HG02571 (cell line): ENCODE results near the gene OSBPL8.
"Not testable (repeated sequence)": the region's sequence is repeated elsewhere in the genome, so short reads cannot be mapped to it uniquely, and the experiment has no call there.

ENCODE experiments used
- ATAC-seq: cut with Tn5 transposase; IDR thresholded peaks from one replicate; pipeline ENCODE4 v1.9.1; 2021; ENCODE audit warnings: mild to moderate bottlenecking, moderate library complexity; ENCODE audit not compliant: unreplicated experiment

OSBPL8 gene

DNA sequence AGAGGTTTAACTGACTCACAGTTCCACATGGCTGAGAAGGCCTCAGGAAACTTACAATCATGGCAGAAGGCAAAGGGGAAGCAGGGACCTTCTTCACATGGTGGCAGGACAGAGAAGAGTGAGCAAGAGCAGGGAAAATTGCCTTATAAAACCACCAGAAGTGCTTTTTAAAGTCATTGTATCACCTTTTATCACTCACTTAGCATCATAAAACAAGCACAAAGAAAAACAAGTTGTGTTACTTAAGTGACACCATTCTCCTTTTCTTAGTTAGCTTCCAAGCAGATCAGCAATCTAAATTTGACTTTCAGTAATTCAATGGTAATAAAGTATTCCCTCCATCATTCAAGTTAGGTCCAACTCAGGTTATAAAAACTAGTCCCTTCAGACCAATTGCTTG lies 28.5 kb downstream of the OSBPL8 start:
- ATAC-seq: no peak

DNA sequence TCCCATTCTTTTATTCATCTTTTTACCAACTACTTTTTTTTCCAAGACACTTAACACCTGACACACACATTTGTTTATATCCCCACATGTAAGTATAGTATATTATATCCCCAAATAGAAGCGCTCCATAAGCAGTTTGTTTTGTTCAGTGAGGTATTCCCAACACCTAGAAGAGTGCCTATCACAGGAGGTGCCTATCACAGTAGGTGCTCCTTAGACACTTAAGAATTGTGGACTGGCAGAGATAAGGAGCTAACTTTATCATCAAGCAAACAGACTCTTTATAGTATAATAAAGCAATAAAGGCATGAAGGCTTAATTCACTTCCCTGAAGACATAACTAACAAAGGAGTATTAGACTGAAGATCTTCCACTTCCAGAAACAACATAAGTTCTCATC lies 29.1 kb downstream of the OSBPL8 start:
- ATAC-seq: no peak

DNA sequence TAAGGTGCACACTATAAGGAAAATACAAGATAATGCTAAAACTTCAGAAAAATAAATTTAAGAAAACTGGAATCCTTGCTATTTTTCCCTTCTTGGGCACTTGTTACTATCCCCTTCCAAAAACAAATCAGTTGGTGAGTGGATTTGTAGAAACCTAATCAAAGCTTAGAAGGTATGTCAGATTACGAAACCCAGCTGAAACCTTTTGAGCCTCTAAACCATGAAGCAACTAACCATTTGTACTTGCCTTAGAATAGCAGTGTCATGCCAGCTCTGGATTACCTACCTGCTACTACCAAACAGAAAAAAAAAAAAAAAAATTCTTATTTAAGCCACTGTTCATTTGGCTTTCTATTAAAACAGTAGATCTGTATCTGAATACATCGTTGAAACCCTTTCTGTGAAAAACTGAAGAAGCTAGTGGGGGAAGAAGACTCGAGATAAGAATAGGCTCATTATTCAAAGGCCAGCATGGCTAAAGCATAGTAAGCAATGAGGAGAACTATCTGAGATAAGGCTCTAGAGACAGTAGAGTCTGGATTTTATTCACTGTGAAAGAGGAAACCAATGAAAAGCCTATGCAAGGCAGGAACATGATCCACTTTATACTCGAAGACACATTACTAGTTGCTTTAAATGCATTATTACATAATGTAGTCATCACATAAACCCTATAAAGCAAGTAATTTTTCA lies 30.2 kb downstream of the OSBPL8 start:
- no peak for ATAC-seq

GRCh38 chr12:76523408-76523807 lies 36.2 kb downstream of the OSBPL8 start:
- ATAC-seq: no peak

- no peak for ATAC-seq
Observed at GRCh38 chr12:76520348-76520747, 39.2 kb downstream of the OSBPL8 start.

- no peak for ATAC-seq
Observed at GRCh38 chr12:76519538-76519937, 40.0 kb downstream of the OSBPL8 start.

GRCh38 chr12:76518699-76519098 lies 40.9 kb downstream of the OSBPL8 start:
- no peak for ATAC-seq

GRCh38 chr12:76515271-76515670 lies 44.3 kb downstream of the OSBPL8 start:
- ATAC-seq: no peak

DNA sequence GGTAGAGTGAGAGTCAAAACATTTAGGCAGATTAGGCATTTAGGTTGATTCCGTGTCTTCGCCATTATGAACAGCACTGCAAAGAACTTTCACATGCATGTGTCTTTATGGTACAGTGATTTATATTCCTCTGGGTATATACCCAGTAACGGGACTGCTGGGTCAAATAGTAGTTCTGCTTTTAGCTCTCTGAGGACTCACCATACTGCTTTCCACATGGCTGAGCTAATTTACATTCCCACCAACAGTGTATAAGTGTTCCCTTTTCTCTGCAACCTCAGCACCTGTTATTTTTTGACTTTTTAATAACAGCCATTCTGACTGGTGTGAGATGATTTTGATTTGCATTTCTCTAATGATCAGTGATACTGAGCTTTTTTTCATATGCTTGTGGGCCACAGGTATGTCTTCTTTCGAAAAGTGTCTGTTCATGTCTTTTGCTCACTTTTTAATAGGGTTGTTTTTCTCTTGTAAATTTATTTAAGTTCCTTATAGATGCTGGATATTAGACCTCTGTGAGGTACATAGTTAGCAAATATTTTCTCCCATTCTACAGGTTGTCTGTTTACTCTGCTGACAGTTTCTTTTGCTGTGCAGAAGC lies 48.4 kb downstream of the OSBPL8 start:
- ATAC-seq: not testable (repeated sequence)

- no peak for ATAC-seq
Observed at GRCh38 chr12:76508128-76508980, 51.2 kb downstream of the OSBPL8 start.

DNA sequence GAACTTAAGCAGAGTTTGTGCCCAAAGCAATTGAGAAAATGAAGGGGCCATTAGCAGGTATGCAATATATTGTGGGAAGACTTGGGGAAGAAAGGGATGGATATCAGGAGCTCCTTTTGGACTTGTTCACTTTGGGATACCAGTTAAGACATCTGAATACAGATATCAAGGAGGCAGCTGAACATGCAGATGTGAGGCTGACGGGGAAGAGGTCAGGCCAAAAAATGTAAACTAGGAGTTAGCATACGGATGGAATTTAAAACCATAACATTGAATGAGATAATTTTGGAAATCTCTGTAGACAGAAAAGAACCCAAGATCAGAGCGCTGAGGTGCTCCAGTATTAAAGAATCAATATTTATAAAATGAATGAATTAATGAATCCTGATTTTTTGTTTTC lies 53.4 kb downstream of the OSBPL8 start:
- no peak for ATAC-seq

DNA sequence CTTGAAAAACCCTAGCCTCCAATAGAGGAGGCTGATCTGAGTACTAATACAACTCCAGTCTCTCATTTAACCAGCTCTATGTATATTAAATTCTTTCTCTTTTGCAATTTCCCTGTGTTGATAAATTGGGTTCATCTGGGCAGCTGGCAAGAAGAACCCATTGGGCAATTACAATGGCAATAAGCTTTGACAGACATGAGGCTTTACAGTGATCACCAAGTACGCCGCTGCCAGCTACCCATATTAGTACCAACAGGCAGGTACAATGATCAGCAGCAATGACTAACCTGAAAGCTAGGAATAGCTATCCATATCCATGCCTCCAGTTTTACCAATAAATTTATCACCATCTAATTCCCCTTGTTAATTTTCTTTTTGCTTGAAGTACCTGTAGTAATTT lies 54.5 kb downstream of the OSBPL8 start:
- ATAC-seq: no peak

GRCh38 chr12:76504606-76505005 lies 55.0 kb downstream of the OSBPL8 start:
- no peak for ATAC-seq

DNA sequence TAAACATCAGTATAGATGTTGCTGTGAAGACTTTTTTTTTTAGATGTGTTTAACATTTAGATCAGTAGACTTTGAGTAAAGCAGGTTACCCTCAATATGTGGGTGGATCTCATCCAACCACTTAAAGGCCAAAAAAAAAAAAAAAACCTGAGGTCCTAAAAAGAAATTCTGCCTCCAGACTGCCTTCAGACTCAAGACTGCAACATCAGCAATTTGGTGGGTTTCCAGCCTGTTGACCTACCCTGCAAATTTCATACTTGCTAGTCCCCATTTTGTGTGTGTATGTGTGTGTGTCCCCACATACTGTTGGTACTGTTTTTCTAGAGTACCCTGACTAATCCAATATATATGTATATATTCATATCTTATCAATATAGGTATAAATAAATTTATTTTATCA lies 55.6 kb downstream of the OSBPL8 start:
- no peak for ATAC-seq

DNA sequence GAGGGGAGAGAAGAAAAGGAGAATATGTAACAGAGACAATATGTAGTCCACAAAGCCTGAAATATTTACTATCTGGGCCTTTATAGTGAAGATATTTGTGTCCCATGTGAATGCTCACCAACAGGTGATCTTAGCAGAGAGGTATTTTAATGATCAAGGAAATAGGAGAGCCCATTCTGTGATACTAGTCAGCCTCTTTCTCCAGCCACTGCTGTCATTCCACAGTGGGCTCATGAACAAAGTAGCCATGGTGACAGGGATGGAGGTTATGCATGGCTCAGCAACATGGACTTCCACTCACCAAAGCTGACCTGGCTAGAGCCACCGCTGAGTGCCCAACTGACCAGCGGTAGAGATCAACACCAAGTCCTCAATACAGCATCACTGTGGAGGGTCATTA lies 58.2 kb downstream of the OSBPL8 start:
- ATAC-seq: no peak

DNA sequence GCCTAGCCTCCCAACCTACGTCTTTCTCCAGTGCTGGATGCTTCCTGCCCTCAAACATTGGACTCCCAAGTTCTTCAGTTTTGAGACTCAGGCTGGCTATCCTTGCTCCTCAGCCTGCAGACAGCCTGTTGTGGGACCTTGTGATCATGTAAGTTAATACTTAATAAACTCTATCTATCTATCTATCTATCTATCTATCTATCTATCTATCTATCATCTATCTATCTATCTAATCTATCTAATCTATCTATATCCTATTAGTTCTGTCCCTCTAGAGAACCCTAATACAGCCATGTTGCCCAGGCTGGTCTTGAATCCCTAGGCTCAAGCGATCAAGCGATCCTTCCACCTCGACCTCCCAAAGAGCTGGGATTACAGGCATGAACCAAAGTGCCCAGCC lies 60.4 kb downstream of the OSBPL8 start:
- ATAC-seq: not testable (repeated sequence)

DNA sequence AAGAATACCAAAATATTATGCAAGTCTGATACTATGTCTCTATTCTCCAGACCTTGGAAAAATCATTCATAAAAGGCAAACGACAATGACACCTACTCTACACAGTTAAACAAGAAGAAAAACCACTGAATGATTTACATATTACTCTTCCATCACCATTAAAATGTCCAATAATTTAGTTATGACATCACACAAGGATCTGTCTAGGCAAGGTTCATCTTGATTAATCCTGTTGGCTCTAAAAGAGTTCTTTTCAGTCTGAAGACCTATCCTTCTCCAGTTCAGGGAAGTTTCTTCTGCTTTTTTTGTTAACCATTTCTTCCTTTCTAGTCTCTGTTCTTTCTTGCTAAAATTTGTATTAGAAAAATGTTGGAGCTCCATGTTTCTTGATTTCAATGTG lies 64.0 kb downstream of the OSBPL8 start:
- no peak for ATAC-seq

- ATAC-seq: no peak
Observed at GRCh38 chr12:76491292-76491691, 68.3 kb downstream of the OSBPL8 start.

DNA sequence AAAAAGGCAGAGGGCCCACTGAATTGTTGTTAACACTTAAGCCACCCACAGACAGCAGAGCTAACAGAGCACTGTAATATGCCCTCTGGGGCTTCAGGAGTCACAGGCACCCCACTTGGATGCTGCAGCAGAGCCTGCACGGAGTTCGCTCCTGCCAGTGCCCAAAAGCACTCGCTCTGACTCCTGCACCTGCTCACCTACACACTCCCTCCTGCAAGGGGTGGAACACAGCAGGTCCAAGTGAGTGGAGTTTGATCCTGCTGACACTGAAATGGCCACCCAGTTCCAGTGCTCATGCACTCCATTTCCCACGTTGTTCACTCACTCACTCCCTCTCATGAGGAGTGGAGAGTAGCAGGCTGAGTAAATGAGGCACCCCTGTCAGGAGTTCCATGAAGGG lies 68.8 kb downstream of the OSBPL8 start:
- no peak for ATAC-seq

DNA sequence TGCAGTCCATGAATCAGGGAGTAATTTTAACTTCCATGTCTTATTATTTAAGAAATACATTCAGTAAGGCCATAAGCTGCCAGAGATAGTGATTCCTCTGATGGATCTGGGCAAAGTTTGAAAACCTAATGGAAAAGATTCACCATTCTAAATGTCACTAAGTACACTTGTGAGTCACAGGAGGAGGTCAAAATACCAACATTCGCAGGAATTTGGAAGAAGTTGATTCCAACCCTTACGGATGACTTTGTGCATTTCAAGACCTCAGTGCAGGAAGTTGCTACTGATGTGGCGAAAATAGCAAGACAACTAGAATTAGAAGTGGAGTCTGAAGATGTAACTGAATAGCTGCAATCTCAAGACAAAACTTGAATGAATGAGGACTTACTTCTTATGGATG lies 69.8 kb downstream of the OSBPL8 start:
- no peak for ATAC-seq

GRCh38 chr12:76486011-76486410 lies 73.6 kb downstream of the OSBPL8 start:
- ATAC-seq: no peak

- ATAC-seq: no peak
Observed at GRCh38 chr12:76480796-76481195, 78.8 kb downstream of the OSBPL8 start.
